Heart right ventricle (tissue), 16 donors: ENCODE data around the gene CAMK1D. TPM values are rescaled to one million over a fixed set of nuclear protein-coding genes. Genes with fewer than 3 reads are reported as not detected.
A peak's percentile ranks its signal among the peaks of the same experiment; 100 is the strongest.

ENCODE experiments used
- ATAC-seq, 8 donors: fragments of 200-7000 bp; cut with Tn5 transposase; one replicate each; pipeline ENCODE4 v1.9.1; 2020; ENCODE audit warnings: mild to moderate bottlenecking in 8 of 8, moderate library complexity in 8 of 8, moderate number of reproducible peaks in 1 of 8
- DNase-seq, 2 donors: peaks; one replicate each; pipeline ENCODE4 v3.0.0-alpha.2; 2020
- H3K27ac ChIP-seq, 10 donors: fragments of 200-600 bp; sonication (generic) in 2 of 10; one replicate each; pipeline versions ENCODE4 v1.5.0 to v1.8.0; 2020 to 2022; ENCODE audit warnings: mild to moderate bottlenecking in 3 of 10
- H3K27me3 ChIP-seq, 7 donors: fragments of 200-600 bp; one replicate each; pipeline ENCODE4 v1.8.0; 2021 to 2022; ENCODE audit warnings: mild to moderate bottlenecking in 2 of 7
- H3K36me3 ChIP-seq, 9 donors: fragments of 200-600 bp; sonication (generic) in 1 of 9; one replicate each; pipeline versions ENCODE4 v1.5.0 to v1.8.0; 2020 to 2022; ENCODE audit warnings: mild to moderate bottlenecking in 2 of 9
- H3K4me1 ChIP-seq, 9 donors: fragments of 200-600 bp; sonication (generic) in 1 of 9; one replicate each; pipeline versions ENCODE4 v1.5.0 to v1.8.0; 2020 to 2022; ENCODE audit warnings: mild to moderate bottlenecking in 4 of 9
- H3K4me3 ChIP-seq, 10 donors: fragments of 200-600 bp; sonication (generic) in 2 of 10; one replicate each; pipeline versions ENCODE4 v1.5.0 to v1.8.0; 2020 to 2022; ENCODE audit warnings: mild to moderate bottlenecking in 7 of 10, moderate library complexity in 2 of 10
- H3K9me3 ChIP-seq, 11 donors: fragments of 200-600 bp in 10 of 11; sonication (generic) in 2 of 11; one replicate each; pipeline versions ENCODE4 v1.5.0 to v1.8.0; 2013 to 2022; ENCODE audit warnings: mild to moderate bottlenecking in 2 of 11, control low read depth in 1 of 11, moderate library complexity in 1 of 11
- CTCF ChIP-seq, 9 donors: fragments of 200-600 bp; sonication (generic) in 2 of 9; IDR thresholded peaks; one replicate each; pipeline versions ENCODE4 v1.5.0 to v1.8.0; 2021 to 2022; ENCODE audit warnings: antibody characterized with exemption in 9 of 9, mild to moderate bottlenecking in 5 of 9, moderate library complexity in 1 of 9
- WGBS, 2 donors: extraction: QIAGEN DNeasy Blood & Tissue Kit; methylation state at CpG; one replicate each; pipeline ENCODE4 v1.1.7; 2013; ENCODE audit warnings: inconsistent platforms in 1 of 2; 5-methylcytosine and 5-hydroxymethylcytosine counted together
- intact Hi-C, 10 donors: fragments of 100-400 bp; cut with DNase I; formaldehyde crosslinking; loops; one replicate each; pipeline versions ENCODE4 v1.11.1 to v1.14.2; 2022
- polyA plus RNA-seq, 2 donors: library from polyadenylated mRNA; stranded (reverse); fragments of 200-250 nt; gene quantifications; one replicate each; pipeline ENCODE4 v1.2.3, GENCODE V29; 2013
- total RNA-seq, 10 donors: library from RNA; stranded (reverse); fragmentation: NEBNext Ultra II Directional in 3 of 10; extraction: Animal tissue kit (Norgen Biotek cat#: 25700) in 3 of 10; gene quantifications; one replicate each; pipeline versions ENCODE4 v1.2.1 to v1.2.4, GENCODE V29; 2021 to 2023
- donor health status: Arrhythmogenic right ventricular cardiomyopathy.
- donor health status: ischemic (EF 13 %, LVEDD 7.1; RV severe dilation, severe dysfunction).
- donor health status: healthy with polysubstance abuse.
- donor health status: DM: no; HTN: yes; CAD: no.
- donor health status: DM: no; HTN: no; CAD: no.
- donor health status: ischemic (EF 25% LVEDD 6.9; RV normal size, moderate dysfunction).
- donor health status: ischemic (EF 25% LVEDD 5.7; RV mildly dilated, moderate dysfunction).
- donor health status: healthy.
- donor health status: DM: yes; HTN: yes; CAD: no.
- donor health status: Ischemic cardiomyopathy.
- donor health status: ischemic (EF 35%, LVEDD 5.7; RV mildly dilated, moderate dysfunction).
- donor health status: nonischemic (EF 11% LVEDD 7.7; RV severe dilation, severe dysfunction).
- donor health status: DM: yes; HTN: yes; CAD: no.
- donor health status: PGD.
- donor health status: ischemic (EF 29% LVEDD 5.4; RV normal size, mild dysfunction).
- donor health status: nonischemic (EF 23%, LVEDD 6.1; RV moderate dilation, normal function).

Gene CAMK1D
- total and polyA plus RNA-seq, 12 donors, result 1.3 to 17.7 (median 2.6) TPM

- Histone ChIP-seq H3K4me1 (peaks cover 0 to 37% (median 18%) of the 10 kb centered on the region in 9 donors), H3K27me3 (peaks cover 0 to 18% (median 14%) of the 10 kb centered on the region in 7 donors), H3K36me3 (no peaks in the 10 kb centered on the region), H3K4me3 (no peak overlapping the region), H3K27ac (no peak overlapping the region), H3K9me3 (no peaks in the 10 kb centered on the region)
- intact Hi-C loops, result no loop called here
- no peak for TF ChIP-seq CTCF (IDR thresholded peaks at IDR 0.05)
- no peak for DNase-seq
- ATAC-seq, result no peak
- 23 to 47% methylated on average over 1 of the region's 1 CpG for WGBS, 2 donors
Measured at GRCh38 chr10:12846718-12847117, 497.4 kb downstream of the CAMK1D start.

GRCh38 chr10:12847361-12847975 is 498.1 kb downstream of the CAMK1D start:
- 59 to 61% methylated on average over 14 of the region's 14 CpGs for WGBS, 2 donors
- intact Hi-C loops, result no loop called here
- DNase-seq, result no peak

GRCh38 chr10:12848439-12849173 is 499.3 kb downstream of the CAMK1D start:
- no peaks in the 10 kb centered on the region for H3K9me3 ChIP-seq
- TF ChIP-seq CTCF (IDR thresholded peaks at IDR 0.05), result no peak
- no peaks in the 10 kb centered on the region for H3K36me3 ChIP-seq
- no peak overlapping the region for H3K27ac ChIP-seq
- no peak for DNase-seq
- H3K27me3 ChIP-seq, result peaks cover 0 to 24% (median 14%) of the 10 kb centered on the region in 7 donors
- H3K4me1 ChIP-seq, result peaks cover 0 to 37% (median 18%) of the 10 kb centered on the region in 9 donors
- no peak overlapping the region for H3K4me3 ChIP-seq
- intact Hi-C loops, result no loop called here
- peak in 1 of 8 donors; percentile 16 for ATAC-seq
- WGBS, 2 donors, result 80 to 83% methylated on average over 11 of the region's 11 CpGs

More at GRCh38 chr10:12847361-12847975, 498.1 kb downstream of the CAMK1D start:
- no peak overlapping the region for H3K4me3 ChIP-seq
- H3K27me3 ChIP-seq, result peaks cover 0 to 18% (median 14%) of the 10 kb centered on the region in 7 donors
- H3K36me3 ChIP-seq, result no peaks in the 10 kb centered on the region
- ATAC-seq, result no peak
- no peak overlapping the region for H3K27ac ChIP-seq
- peaks cover 0 to 37% (median 18%) of the 10 kb centered on the region in 9 donors for H3K4me1 ChIP-seq
- no peaks in the 10 kb centered on the region for H3K9me3 ChIP-seq
- TF ChIP-seq CTCF (IDR thresholded peaks at IDR 0.05), result peak in 4 of 9 donors; percentile 8 to 29 (median 17)

GRCh38 chr10:12849319-12850181 is 500.2 kb downstream of the CAMK1D start:
- ATAC-seq, result peak in 2 of 8 donors; percentile 18 to 22
- no peak for TF ChIP-seq CTCF (IDR thresholded peaks at IDR 0.05)
- H3K36me3 ChIP-seq, result no peaks in the 10 kb centered on the region
- no peak overlapping the region for H3K4me3 ChIP-seq
- intact Hi-C loops, result no loop called here
- H3K27me3 ChIP-seq, result peaks cover 0 to 28% (median 17%) of the 10 kb centered on the region in 7 donors
- no peak overlapping the region for H3K27ac ChIP-seq
- peaks cover 0 to 28% (median 17%) of the 10 kb centered on the region in 9 donors for H3K4me1 ChIP-seq
- WGBS, 2 donors, result 32 to 46% methylated on average over 20 of the region's 20 CpGs
- DNase-seq, result no peak
- H3K9me3 ChIP-seq, result no peaks in the 10 kb centered on the region
